Measurements from ENCODE around the gene GBGT1.

GRCh38 chr9:133201424-133202144 is 37.9 kb upstream of the GBGT1 start:
- TF ChIP-seq POLR2A (IDR thresholded peaks at IDR 0.05) (no peak), CTCF (IDR thresholded peaks at IDR 0.05) (no peak)
